ENCODE measurements around the gene PHLDA2.

DNA sequence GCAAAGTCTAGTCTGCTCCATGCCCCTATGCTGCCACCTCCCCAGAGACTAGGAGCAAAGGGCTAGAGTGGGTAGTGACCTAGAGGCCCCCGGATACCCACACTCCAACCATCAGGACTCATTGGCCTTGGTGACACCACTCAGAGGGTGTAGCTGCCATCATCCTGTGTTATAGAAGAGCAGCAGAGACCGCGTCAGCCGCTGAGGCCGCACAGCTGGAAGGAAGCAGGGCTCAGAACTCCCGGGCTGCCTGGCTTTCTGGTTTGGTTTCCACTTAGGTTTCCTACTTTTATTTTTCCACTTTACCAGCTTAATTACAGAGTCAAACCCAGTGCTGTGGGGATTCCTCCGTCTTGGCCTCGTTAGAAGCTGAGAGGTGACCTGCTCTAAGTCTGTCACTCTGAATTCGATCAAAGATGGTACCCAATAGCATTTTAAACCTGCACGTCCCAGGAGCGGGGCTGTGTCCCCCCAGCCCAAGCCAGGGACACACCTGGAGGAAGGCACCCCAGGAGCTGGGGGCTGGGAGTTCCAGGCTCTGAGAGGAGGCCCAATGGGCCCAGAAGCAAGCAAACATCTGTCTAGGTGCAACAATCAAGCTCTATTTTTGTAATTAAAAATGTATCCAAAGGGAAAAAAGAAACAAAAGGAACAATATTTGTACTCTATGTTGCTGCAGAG, 41.6 kb downstream of the PHLDA2 start:
- TF ChIP-seq POLR2A (IDR thresholded peaks at IDR 0.05) (no peak), POLR2AphosphoS5 (IDR thresholded peaks at IDR 0.05) (no peak)
- TF ChIP-seq, protein P1, sequence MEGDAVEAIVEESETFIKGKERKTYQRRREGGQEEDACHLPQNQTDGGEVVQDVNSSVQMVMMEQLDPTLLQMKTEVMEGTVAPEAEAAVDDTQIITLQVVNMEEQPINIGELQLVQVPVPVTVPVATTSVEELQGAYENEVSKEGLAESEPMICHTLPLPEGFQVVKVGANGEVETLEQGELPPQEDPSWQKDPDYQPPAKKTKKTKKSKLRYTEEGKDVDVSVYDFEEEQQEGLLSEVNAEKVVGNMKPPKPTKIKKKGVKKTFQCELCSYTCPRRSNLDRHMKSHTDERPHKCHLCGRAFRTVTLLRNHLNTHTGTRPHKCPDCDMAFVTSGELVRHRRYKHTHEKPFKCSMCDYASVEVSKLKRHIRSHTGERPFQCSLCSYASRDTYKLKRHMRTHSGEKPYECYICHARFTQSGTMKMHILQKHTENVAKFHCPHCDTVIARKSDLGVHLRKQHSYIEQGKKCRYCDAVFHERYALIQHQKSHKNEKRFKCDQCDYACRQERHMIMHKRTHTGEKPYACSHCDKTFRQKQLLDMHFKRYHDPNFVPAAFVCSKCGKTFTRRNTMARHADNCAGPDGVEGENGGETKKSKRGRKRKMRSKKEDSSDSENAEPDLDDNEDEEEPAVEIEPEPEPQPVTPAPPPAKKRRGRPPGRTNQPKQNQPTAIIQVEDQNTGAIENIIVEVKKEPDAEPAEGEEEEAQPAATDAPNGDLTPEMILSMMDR (IDR thresholded peaks at IDR 0.05), result no peak
